Globus pallidus (tissue), 1 donor: Measurements from ENCODE around the gene WDR55.
"Not testable (repeated sequence)": the region's sequence is repeated elsewhere in the genome, so short reads cannot be mapped to it uniquely, and the experiment has no call there.

Source experiments
- DNase-seq: peaks from one replicate; pipeline ENCODE4 v3.0.0-alpha.2; 2015; ENCODE audit warnings: low spot score

The WDR55 gene, protein sequence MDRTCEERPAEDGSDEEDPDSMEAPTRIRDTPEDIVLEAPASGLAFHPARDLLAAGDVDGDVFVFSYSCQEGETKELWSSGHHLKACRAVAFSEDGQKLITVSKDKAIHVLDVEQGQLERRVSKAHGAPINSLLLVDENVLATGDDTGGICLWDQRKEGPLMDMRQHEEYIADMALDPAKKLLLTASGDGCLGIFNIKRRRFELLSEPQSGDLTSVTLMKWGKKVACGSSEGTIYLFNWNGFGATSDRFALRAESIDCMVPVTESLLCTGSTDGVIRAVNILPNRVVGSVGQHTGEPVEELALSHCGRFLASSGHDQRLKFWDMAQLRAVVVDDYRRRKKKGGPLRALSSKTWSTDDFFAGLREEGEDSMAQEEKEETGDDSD

GRCh38 chr5:140664359-140665119 lies at the start of gene WDR55:
TSS of gene WDR55 (plus strand) at chr5:140664904. CDS start at chr5:140664913, 9 bp downstream.
- peak; percentile 95 for DNase-seq

GRCh38 chr5:140622301-140622700 lies 42.4 kb upstream of the WDR55 start:
- DNase-seq, result no peak

- not testable (repeated sequence) for DNase-seq
Measured at GRCh38 chr5:140623061-140623460, 41.6 kb upstream of the WDR55 start.

- not testable (repeated sequence) for DNase-seq
Measured at GRCh38 chr5:140624886-140625285, 39.8 kb upstream of the WDR55 start.

DNA sequence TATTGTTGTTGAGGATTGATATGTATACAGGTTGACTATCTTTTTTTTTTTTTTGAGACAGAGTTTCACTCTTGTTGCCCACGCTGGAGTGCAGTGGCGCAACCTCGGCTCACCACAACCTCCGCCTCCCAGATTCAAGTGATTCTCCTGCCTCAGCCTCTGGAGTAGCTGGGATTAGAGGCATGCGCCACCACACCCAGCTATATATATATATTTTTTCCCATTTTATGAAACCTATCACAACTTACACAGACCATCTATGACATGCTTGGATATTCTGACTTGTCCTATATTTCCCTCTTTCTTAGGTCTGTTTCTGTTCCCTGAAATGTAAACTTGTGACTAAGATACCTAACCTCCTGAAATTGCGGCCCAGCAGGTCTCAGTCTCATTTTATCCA lies 36.7 kb upstream of the WDR55 start:
- no peak for DNase-seq

- DNase-seq, result no peak
Measured at GRCh38 chr5:140628711-140629110, 36.0 kb upstream of the WDR55 start.

GRCh38 chr5:140630292-140631035 lies 34.2 kb upstream of the WDR55 start:
- no peak for DNase-seq

GRCh38 chr5:140631036-140631417 lies 33.7 kb upstream of the WDR55 start:
- DNase-seq, result no peak

GRCh38 chr5:140631831-140632365 lies 32.8 kb upstream of the WDR55 start:
- no peak for DNase-seq

DNA sequence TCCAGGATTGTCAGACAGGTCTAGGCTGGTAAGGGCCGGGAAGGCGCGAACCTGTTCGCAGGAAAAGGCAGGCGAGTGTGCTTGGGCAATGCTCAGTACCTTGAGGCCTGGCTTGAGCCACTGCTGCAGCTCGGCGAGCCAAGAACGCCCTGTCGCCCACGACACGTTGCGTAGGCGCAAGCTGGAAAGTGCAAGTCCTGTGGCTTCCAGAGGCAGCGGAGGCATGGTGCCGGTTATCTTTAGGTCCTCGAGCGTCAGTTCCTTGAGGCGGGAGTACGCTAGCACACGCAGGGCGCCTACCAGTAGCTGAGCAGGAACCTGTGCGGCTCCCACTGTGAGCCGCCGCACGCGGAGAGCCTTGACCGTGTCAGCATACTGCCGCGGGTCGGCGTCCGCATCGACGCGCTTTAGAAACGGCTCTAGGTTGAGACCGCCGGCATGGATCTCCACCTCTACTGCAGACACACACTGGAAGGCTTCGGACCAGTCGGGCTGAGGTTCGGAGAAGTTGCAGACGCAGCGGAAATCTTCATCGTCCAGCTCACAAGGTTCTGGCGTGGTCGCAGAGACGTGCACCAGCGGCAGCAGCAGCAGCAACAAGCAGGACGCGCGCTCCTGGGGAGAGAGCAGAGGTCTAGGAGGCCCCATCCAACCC lies 32.2 kb upstream of the WDR55 start:
- peak; percentile 41 for DNase-seq

DNA sequence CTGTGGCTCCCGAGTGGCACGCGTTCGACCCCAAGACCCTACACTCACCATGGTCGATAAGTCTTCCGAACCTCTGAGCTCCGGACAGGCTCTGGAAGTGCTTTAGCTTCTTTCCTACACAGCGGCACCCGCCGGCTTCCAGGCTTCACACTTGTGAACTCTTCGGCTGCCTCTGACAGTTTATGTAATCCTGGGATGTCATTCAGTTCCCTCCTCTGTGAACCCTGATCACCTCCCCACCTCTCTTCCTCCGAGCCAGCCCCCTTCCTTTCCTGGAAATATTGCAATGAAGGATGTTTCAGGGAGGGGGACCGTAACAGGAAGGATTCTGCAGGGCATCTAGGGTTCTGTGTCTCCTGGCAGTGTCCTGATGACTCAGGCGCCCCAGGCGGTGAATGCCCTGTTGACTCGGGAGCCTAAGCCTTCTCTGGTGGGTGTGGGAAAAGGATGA lies 31.7 kb upstream of the WDR55 start, which contains the start of gene CD14:
CD14 (minus strand) TSS at position 155 of the 451 bp plus-strand sequence; CDS start at position 51, 104 bp downstream.
- peak; percentile 38 for DNase-seq

- no peak for DNase-seq
Measured at GRCh38 chr5:140633501-140633900, 31.2 kb upstream of the WDR55 start.

DNA sequence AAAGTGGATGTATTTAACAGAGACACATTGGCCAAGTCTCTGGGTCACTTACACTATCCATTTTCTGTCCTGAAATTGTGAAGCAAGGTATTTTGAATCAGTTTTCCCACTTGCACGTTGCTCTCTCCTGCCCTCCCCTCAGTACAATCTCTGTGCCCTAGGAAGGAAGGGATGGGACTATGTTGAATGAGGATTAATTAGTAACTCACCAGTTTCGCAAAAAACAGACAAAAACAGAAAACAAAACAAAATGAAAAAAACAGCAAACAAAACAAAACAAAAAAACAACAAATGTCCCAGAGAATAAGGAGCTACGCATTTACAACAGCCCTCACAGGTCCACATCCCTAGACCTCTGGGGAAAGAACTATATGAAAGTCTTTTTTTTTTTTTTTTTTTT lies 30.6 kb upstream of the WDR55 start:
- DNase-seq, result no peak

- DNase-seq, result no peak
Measured at GRCh38 chr5:140635291-140636257, 29.1 kb upstream of the WDR55 start.

DNA sequence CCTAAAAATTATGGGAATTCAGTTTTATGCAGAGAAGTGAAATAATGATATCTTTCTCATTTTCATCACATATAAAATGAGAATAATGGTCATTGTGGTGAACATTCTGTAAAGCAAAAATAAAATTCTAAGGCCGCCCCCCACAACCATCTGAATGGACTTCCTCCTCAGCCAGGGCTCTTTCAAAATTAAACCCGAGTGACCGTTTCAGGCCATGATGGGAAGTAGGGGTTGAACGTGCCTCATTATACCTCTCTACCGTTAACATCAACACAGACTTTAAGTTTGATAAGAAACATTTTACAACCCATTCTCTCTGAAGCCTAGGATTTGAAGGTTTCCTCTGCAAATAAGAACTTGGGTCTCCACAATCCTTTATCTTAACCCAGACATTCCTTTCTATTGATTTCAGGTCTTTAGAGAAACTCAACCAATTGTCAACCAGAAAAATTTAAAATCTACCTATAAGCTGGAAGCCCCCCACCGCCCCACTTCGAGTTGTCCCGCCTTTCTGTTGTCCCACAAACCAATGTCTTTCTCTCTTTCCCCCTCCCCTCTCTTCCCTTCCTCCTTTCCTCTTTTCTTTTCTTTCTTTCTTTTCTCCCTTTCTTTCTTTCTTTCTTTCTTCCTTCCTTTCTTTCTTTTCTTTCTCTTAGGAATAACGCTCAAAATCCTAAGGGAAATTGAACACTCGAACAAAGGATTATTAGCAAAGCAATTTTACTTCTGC lies 27.2 kb upstream of the WDR55 start:
- DNase-seq, result no peak

GRCh38 chr5:140638898-140639147 lies 25.9 kb upstream of the WDR55 start:
- not testable (repeated sequence) for DNase-seq

DNA sequence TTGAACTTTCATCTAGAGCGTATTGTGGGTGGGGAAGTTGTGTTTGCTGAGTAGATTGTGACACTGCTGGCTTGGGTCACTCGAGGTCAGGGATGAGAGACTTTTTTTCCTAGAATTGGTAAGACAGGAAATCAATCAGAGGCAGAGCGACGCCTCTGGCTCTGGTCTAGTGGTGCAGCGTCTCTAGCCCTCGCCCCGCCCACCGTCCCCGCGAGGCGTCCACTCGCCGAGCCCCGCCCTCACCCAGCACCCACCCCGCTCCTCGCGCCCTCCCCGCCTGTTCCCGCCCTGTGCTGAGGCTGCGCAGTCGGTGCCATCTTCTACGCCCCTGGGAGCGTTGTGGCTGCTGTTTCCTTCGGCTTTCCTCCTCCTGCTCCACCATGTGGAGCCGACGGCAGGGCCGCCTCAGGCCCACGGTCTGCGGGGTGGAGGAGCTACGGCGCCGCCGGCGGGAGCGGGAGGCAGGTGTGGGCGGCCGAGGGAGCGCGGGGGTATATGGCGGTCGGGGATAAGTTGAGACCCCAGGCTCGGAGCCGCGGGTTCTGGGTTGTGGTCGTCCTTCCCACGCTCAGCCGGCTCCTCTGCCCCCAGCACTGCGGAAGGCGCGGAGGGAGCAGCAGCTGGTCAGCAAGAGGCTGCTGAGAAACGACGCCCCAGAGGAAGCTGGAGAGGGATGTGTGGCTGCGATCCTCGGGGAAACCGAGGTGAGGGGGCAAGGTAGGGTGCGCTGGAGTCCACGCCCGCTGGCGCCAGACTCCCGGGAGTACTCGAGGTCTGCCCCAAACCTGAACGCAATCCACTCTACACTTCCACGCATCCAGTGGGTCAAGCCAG lies 25.3 kb upstream of the WDR55 start, which contains the start of gene TMCO6:
TMCO6 (plus strand) TSS at position 304 of the 834 bp plus-strand sequence; CDS start at position 381, 77 bp downstream.
- DNase-seq, result peak; percentile 96

GRCh38 chr5:140641716-140642115 lies 23.0 kb upstream of the WDR55 start:
- no peak for DNase-seq

DNA sequence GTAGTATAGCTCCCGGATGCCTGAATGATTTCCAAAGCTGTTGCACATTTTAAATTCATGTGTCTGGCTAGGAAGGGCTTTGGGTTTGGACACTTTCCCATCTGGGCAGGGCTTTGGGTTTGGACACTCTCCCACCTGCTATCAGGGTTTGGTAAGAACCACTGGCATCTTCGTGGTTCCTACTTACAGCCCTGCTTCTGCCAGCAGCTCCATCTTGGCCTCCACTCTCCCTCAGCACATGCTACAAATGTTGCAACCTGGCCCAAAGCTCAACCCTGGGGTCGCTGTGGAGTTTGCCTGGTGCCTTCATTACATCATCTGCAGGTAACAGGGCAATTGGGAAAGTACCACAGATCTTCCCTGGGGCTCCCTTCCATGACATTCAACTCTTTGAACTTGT lies 22.0 kb upstream of the WDR55 start:
- DNase-seq, result no peak
